ENCODE data around the gene PLXNB3.

- TF ChIP-seq POLR2A (IDR thresholded peaks at IDR 0.05; ENCODE audit: low read length) = no peak
- no peak for TF ChIP-seq GATA1 (IDR thresholded peaks at IDR 0.05; ENCODE audit: low read depth, low read length)
Measured at GRCh38 chrX:153813161-153813560, 49.1 kb downstream of the PLXNB3 start.
